GM21825 (cell line): ENCODE data around the gene TTC27.
"Not testable (repeated sequence)": the region's sequence is repeated elsewhere in the genome, so short reads cannot be mapped to it uniquely, and the experiment has no call there.

Source experiments
- ATAC-seq: cut with Tn5 transposase; IDR thresholded peaks from one replicate; pipeline ENCODE4 v1.9.1; 2021; ENCODE audit warnings: mild to moderate bottlenecking, moderate library complexity; ENCODE audit not compliant: unreplicated experiment

The TTC27 gene

GRCh38 chr2:32718752-32719151 lies 90.9 kb downstream of the TTC27 start:
- ATAC-seq, result no peak

- ATAC-seq, result no peak
These were observed 91.6 kb downstream of the TTC27 start for GRCh38 chr2:32719430-32719829.

- ATAC-seq, result no peak
These were observed 92.3 kb downstream of the TTC27 start for GRCh38 chr2:32719933-32720716.

- ATAC-seq, result no peak
These were observed 92.9 kb downstream of the TTC27 start for GRCh38 chr2:32720771-32721170.

GRCh38 chr2:32721376-32721775 lies 93.5 kb downstream of the TTC27 start:
- no peak for ATAC-seq

GRCh38 chr2:32723467-32724079 lies 95.7 kb downstream of the TTC27 start:
- ATAC-seq, result no peak

- not testable (repeated sequence) for ATAC-seq
These were observed 98.8 kb downstream of the TTC27 start for GRCh38 chr2:32726678-32727077.

GRCh38 chr2:32727157-32727556 lies 99.3 kb downstream of the TTC27 start:
- no peak for ATAC-seq

- not testable (repeated sequence) for ATAC-seq
These were observed 103.1 kb downstream of the TTC27 start for GRCh38 chr2:32730958-32731357.

- no peak for ATAC-seq
These were observed 104.3 kb downstream of the TTC27 start for GRCh38 chr2:32732120-32732519.

- no peak for ATAC-seq
These were observed 105.1 kb downstream of the TTC27 start for GRCh38 chr2:32732912-32733472.

- no peak for ATAC-seq
These were observed 107.5 kb downstream of the TTC27 start for GRCh38 chr2:32735348-32735747.

GRCh38 chr2:32738939-32739338 lies 111.1 kb downstream of the TTC27 start:
- no peak for ATAC-seq

GRCh38 chr2:32739664-32740063 lies 111.8 kb downstream of the TTC27 start:
- no peak for ATAC-seq

GRCh38 chr2:32741575-32741974 lies 113.7 kb downstream of the TTC27 start:
- no peak for ATAC-seq

- no peak for ATAC-seq
These were observed 114.5 kb downstream of the TTC27 start for GRCh38 chr2:32742376-32742775.

- peak; percentile 65 for ATAC-seq
These were observed 115.8 kb downstream of the TTC27 start for GRCh38 chr2:32743480-32744236.

GRCh38 chr2:32745191-32745590 lies 117.3 kb downstream of the TTC27 start:
- no peak for ATAC-seq

GRCh38 chr2:32745675-32746074 lies 117.8 kb downstream of the TTC27 start:
- no peak for ATAC-seq

- no peak for ATAC-seq
These were observed 118.8 kb downstream of the TTC27 start for GRCh38 chr2:32746669-32747068.

- ATAC-seq, result no peak
These were observed 120.3 kb downstream of the TTC27 start for GRCh38 chr2:32748158-32748557.
